ENCODE results near the gene ALDH1A2. TPM values are rescaled to one million over a fixed set of nuclear protein-coding genes. Genes with fewer than 3 reads are reported as not detected.

ALDH1A2 gene
- polyA plus RNA-seq, 3 donors, result 0.41 to 5.1 (median 3.4) TPM

- no peaks in the 10 kb centered on the region for H3K9me3 Mint-ChIP-seq
- no peaks in the 10 kb centered on the region for H3K79me2 ChIP-seq (ENCODE audit: insufficient read depth, low read length)
- H3K27me3 ChIP-seq (ENCODE audit: control insufficient read depth in 2 of 2, insufficient read depth in 2 of 2, low read length in 2 of 2), result no peaks in the 10 kb centered on the region
- no peak overlapping the region for H3K4me3 ChIP-seq (replicated peaks in 1 of 3; ENCODE audit: low read depth in 2 of 3, low read length in 3 of 3)
- intact Hi-C loops (cut with micrococcal nuclease), result no loop called here
- DNase-seq, result no peak
- no peaks in the 10 kb centered on the region for H3K4me1 ChIP-seq (ENCODE audit: control insufficient read depth in 1 of 2, insufficient read depth in 2 of 2, low read length in 2 of 2)
- H3K4me1 Mint-ChIP-seq, result no peaks in the 10 kb centered on the region
- TF ChIP-seq CTCF (IDR thresholded peaks at IDR 0.05), result no peak
- H3K9me3 ChIP-seq (replicated peaks in 1 of 2; ENCODE audit: control insufficient read depth in 1 of 2, insufficient read depth in 1 of 2, low read length in 2 of 2), result no peaks in the 10 kb centered on the region
- no peak overlapping the region for H2AFZ ChIP-seq (ENCODE audit: insufficient read depth, low read depth, low read length, poor library complexity, severe bottlenecking)
- no peak overlapping the region for H3K27ac Mint-ChIP-seq
- no peak overlapping the region for H3K4me3 Mint-ChIP-seq
- H3K27ac ChIP-seq (ENCODE audit: low read depth in 1 of 2, low read length in 2 of 2), result no peak overlapping the region
- peaks cover 4 to 13% (median 6%) of the 10 kb centered on the region in 3 donors for H3K27me3 Mint-ChIP-seq (ENCODE audit: low read depth in 3 of 3)
- 100% methylated on average over 2 of the region's 3 CpGs for WGBS (ENCODE audit: insufficient coverage)
- H3K4me2 ChIP-seq (replicated peaks; ENCODE audit: extremely low read depth, low read length, poor library complexity, severe bottlenecking), result no peak overlapping the region
- no peak overlapping the region for H3K9ac ChIP-seq (ENCODE audit: insufficient read depth, low read length, poor library complexity, severe bottlenecking)
- no peaks in the 10 kb centered on the region for H3K36me3 ChIP-seq (replicated peaks in 1 of 2; ENCODE audit: control insufficient read depth in 1 of 2, insufficient read depth in 2 of 2, low read length in 2 of 2)
- H3K36me3 Mint-ChIP-seq, result no peaks in the 10 kb centered on the region
- H4K20me1 ChIP-seq (ENCODE audit: insufficient read depth, low read length), result no peaks in the 10 kb centered on the region
Measured at GRCh38 chr15:57949374-57949943, 116.1 kb downstream of the ALDH1A2 start.

- no peak for TF ChIP-seq CTCF (IDR thresholded peaks at IDR 0.05)
- no peak for DNase-seq
- no peak overlapping the region for H3K4me3 ChIP-seq (replicated peaks in 1 of 3; ENCODE audit: low read depth in 2 of 3, low read length in 3 of 3)
- H3K9me3 ChIP-seq (replicated peaks in 1 of 2; ENCODE audit: control insufficient read depth in 1 of 2, insufficient read depth in 1 of 2, low read length in 2 of 2), result no peaks in the 10 kb centered on the region
- no peaks in the 10 kb centered on the region for H3K4me1 ChIP-seq (ENCODE audit: control insufficient read depth in 1 of 2, insufficient read depth in 2 of 2, low read length in 2 of 2)
- no peaks in the 10 kb centered on the region for H3K36me3 Mint-ChIP-seq
- no peak overlapping the region for H2AFZ ChIP-seq (ENCODE audit: insufficient read depth, low read depth, low read length, poor library complexity, severe bottlenecking)
- H3K4me3 Mint-ChIP-seq, result no peak overlapping the region
- H3K9ac ChIP-seq (ENCODE audit: insufficient read depth, low read length, poor library complexity, severe bottlenecking), result no peak overlapping the region
- intact Hi-C loops (cut with micrococcal nuclease), result no loop called here
- H3K36me3 ChIP-seq (replicated peaks in 1 of 2; ENCODE audit: control insufficient read depth in 1 of 2, insufficient read depth in 2 of 2, low read length in 2 of 2), result no peaks in the 10 kb centered on the region
- no peaks in the 10 kb centered on the region for H3K27me3 ChIP-seq (ENCODE audit: control insufficient read depth in 2 of 2, insufficient read depth in 2 of 2, low read length in 2 of 2)
- no peak overlapping the region for H3K27ac Mint-ChIP-seq
- H3K27ac ChIP-seq (ENCODE audit: low read depth in 1 of 2, low read length in 2 of 2), result no peak overlapping the region
- peaks cover 4 to 10% (median 8%) of the 10 kb centered on the region in 3 donors for H3K27me3 Mint-ChIP-seq (ENCODE audit: low read depth in 3 of 3)
- 100% methylated on average over 2 of the region's 9 CpGs for WGBS (ENCODE audit: insufficient coverage)
- no peaks in the 10 kb centered on the region for H3K4me1 Mint-ChIP-seq
- no peaks in the 10 kb centered on the region for H3K9me3 Mint-ChIP-seq
- H3K4me2 ChIP-seq (replicated peaks; ENCODE audit: extremely low read depth, low read length, poor library complexity, severe bottlenecking), result no peak overlapping the region
- H4K20me1 ChIP-seq (ENCODE audit: insufficient read depth, low read length), result no peaks in the 10 kb centered on the region
- no peaks in the 10 kb centered on the region for H3K79me2 ChIP-seq (ENCODE audit: insufficient read depth, low read length)
Measured at GRCh38 chr15:57948351-57949289, 116.9 kb downstream of the ALDH1A2 start.

All from CD14-positive monocyte (primary cell).